HL-60 (cell line): ENCODE measurements around the gene ROR1.

Source experiments
- DNase-seq, 2 experiments: peaks; one replicate each; pipeline ENCODE4 v3.0.0-alpha.2; 2010 to 2020; ENCODE audit warnings: low read depth in 1 of 2, low spot score in 1 of 2
- H3K27ac ChIP-seq: fragments of 250-450 bp; sonication (Bioruptor Pico); replicated peaks from 2 replicates; pipeline ENCODE4 v1.5.1; 2020; ENCODE audit warnings: mild to moderate bottlenecking, moderate library complexity
- H3K27me3 ChIP-seq: fragments of 250-450 bp; sonication (Bioruptor Pico); 2 replicates; pipeline ENCODE4 v1.5.1; 2021; ENCODE audit warnings: mild to moderate bottlenecking, moderate library complexity; ENCODE audit not compliant: insufficient read depth, poor library complexity, severe bottlenecking
- H3K4me3 ChIP-seq: replicated peaks from 2 replicates; pipeline ENCODE4 v1.5.1; 2011; ENCODE audit warnings: mild to moderate bottlenecking, control low read depth, low read length; ENCODE audit not compliant: insufficient read depth
- CTCF ChIP-seq: IDR thresholded peaks from one replicate; pipeline ENCODE4 v1.5.1; 2011; ENCODE audit warnings: low read length, control low read depth, inconsistent platforms; ENCODE audit not compliant: insufficient read depth
- GABPA ChIP-seq: IDR thresholded peaks from 2 replicates; pipeline ENCODE4 v1.6.1; 2012; ENCODE audit warnings: low read depth
- POLR2AphosphoS5 ChIP-seq: IDR thresholded peaks from 2 replicates; pipeline ENCODE4 v1.6.1; 2012; ENCODE audit warnings: low read depth
- SPI1 ChIP-seq: IDR thresholded peaks from 2 replicates; pipeline ENCODE4 v1.6.1; 2012; ENCODE audit warnings: low read depth, mild to moderate bottlenecking, borderline replicate concordance
- TF ChIP-seq, protein P1 (sequence below): IDR thresholded peaks from 2 replicates; pipeline ENCODE4 v1.6.1; 2012; ENCODE audit warnings: low read depth; ENCODE audit not compliant: insufficient replicate concordance

ROR1 gene

GRCh38 chr1:63833363-63834119 lies 59.7 kb downstream of the ROR1 start:
- no peak for DNase-seq
- TF ChIP-seq, protein P1, sequence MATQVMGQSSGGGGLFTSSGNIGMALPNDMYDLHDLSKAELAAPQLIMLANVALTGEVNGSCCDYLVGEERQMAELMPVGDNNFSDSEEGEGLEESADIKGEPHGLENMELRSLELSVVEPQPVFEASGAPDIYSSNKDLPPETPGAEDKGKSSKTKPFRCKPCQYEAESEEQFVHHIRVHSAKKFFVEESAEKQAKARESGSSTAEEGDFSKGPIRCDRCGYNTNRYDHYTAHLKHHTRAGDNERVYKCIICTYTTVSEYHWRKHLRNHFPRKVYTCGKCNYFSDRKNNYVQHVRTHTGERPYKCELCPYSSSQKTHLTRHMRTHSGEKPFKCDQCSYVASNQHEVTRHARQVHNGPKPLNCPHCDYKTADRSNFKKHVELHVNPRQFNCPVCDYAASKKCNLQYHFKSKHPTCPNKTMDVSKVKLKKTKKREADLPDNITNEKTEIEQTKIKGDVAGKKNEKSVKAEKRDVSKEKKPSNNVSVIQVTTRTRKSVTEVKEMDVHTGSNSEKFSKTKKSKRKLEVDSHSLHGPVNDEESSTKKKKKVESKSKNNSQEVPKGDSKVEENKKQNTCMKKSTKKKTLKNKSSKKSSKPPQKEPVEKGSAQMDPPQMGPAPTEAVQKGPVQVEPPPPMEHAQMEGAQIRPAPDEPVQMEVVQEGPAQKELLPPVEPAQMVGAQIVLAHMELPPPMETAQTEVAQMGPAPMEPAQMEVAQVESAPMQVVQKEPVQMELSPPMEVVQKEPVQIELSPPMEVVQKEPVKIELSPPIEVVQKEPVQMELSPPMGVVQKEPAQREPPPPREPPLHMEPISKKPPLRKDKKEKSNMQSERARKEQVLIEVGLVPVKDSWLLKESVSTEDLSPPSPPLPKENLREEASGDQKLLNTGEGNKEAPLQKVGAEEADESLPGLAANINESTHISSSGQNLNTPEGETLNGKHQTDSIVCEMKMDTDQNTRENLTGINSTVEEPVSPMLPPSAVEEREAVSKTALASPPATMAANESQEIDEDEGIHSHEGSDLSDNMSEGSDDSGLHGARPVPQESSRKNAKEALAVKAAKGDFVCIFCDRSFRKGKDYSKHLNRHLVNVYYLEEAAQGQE: no peak
- no peak for TF ChIP-seq SPI1
- TF ChIP-seq CTCF: no peak
- TF ChIP-seq GABPA: no peak
- TF ChIP-seq POLR2AphosphoS5: no peak
- Histone ChIP-seq H3K4me3 (no peak overlapping the region), H3K27me3 (no peaks in the 10 kb centered on the region), H3K27ac (no peak overlapping the region)

DNA sequence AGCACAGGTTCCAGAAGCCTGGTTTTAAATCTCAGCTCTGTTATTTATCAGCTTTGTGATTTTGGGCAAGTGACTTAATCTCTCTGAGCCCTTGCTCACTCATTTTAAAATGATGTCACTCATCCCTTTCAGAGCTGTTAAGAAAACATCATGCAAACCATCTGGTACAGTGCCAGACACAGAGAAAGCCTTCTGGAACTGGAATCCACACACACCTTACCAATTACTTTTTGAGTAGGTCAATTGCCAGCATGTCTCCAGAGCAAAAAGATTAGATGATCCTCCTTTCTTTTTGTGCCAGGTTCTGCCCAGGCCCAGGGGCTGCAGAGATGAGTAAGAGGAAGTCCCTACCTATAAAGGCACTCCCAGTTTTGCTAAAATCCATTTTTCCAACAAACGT lies 61.3 kb downstream of the ROR1 start:
- no peak for DNase-seq
- no peak for TF ChIP-seq CTCF
- TF ChIP-seq SPI1: no peak
- TF ChIP-seq POLR2AphosphoS5: no peak
- TF ChIP-seq, protein P1: no peak
- TF ChIP-seq GABPA: no peak
- H3K27me3 ChIP-seq: no peaks in the 10 kb centered on the region
- no peak overlapping the region for H3K27ac ChIP-seq
- no peak overlapping the region for H3K4me3 ChIP-seq

DNA sequence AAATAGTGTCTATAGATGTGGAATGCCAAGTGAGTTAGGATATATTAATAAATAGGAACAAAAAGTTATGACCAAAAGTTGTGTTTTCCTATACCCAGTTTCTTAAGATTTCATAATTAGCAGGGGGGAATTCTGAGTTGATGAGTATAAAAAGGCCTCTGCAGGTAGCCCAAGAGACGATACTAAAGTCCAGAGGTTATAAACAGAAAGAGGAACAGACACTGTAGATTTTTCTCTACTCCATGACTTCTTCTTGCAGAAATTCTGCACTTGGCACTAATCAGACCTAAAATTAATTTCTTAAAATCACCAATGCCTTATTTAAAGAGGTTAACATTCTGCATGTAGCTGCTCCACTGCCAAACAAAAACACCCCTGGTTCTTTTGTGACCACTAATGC lies 62.6 kb downstream of the ROR1 start:
- Histone ChIP-seq H3K4me3 (no peak overlapping the region), H3K27ac (no peak overlapping the region)
- TF ChIP-seq GABPA (no peak), SPI1 (no peak), CTCF (no peak), POLR2AphosphoS5 (no peak)
- TF ChIP-seq, protein P1: no peak

More for the DNA sequence above, 62.6 kb downstream of the ROR1 start:
- no peak for DNase-seq
- no peaks in the 10 kb centered on the region for H3K27me3 ChIP-seq
